Stimulated activated memory B cell treated with anti-CD40 and anti-IgM and Interleukin-4, amounts not matched to agents 10 μg/mL and 1 μg/mL and 100 μg/mL, for 72 hours (primary cell): ENCODE measurements around the gene LGR4.

ENCODE experiments used
- ATAC-seq: fragments of 150-1000 bp; cut with Tn5 transposase; 2 replicates; pipeline ENCODE4 v1.10.0; 2021
- H3K27ac Mint-ChIP-seq: one replicate; pipeline ENCODE4 v1.8.0; 2022; ENCODE audit warnings: mild to moderate bottlenecking, mixed read lengths
- H3K27me3 Mint-ChIP-seq: one replicate; pipeline ENCODE4 v1.8.0; 2022; ENCODE audit warnings: mixed read lengths
- H3K36me3 Mint-ChIP-seq: one replicate; pipeline ENCODE4 v1.8.0; 2022; ENCODE audit warnings: mixed read lengths
- H3K4me1 Mint-ChIP-seq: one replicate; pipeline ENCODE4 v1.8.0; 2022; ENCODE audit warnings: mixed read lengths
- H3K4me3 Mint-ChIP-seq: one replicate; pipeline ENCODE4 v1.8.0; 2022; ENCODE audit warnings: mild to moderate bottlenecking, moderate library complexity, mixed read lengths
- H3K9me3 Mint-ChIP-seq: one replicate; pipeline ENCODE4 v1.8.0; 2022; ENCODE audit warnings: mixed read lengths

LGR4 gene

DNA sequence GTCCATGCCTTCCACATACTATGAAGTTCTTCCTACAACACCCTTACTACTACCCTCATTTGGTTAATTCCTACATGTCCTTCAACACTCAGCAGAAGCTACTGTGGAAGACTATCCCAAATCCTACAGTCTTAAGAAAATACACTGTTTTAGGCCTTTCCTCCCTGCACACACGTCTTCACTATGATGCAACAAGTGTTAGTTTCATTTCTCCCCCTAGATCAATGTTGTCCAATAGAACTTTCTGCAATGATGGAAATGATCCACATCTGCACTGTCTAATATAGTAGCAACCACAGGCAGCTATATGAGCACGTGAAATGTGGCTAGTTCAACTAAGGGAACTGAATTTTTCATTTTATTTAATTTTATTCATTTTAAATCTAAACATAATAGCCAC is 62.8 kb downstream of the LGR4 start:
- H3K36me3 Mint-ChIP-seq: no peaks in the 10 kb centered on the region
- H3K27me3 Mint-ChIP-seq: no peaks in the 10 kb centered on the region
- no peak overlapping the region for H3K27ac Mint-ChIP-seq
- ATAC-seq: no peak
- H3K9me3 Mint-ChIP-seq: no peaks in the 10 kb centered on the region
- no peak overlapping the region for H3K4me3 Mint-ChIP-seq
- H3K4me1 Mint-ChIP-seq: no peaks in the 10 kb centered on the region

DNA sequence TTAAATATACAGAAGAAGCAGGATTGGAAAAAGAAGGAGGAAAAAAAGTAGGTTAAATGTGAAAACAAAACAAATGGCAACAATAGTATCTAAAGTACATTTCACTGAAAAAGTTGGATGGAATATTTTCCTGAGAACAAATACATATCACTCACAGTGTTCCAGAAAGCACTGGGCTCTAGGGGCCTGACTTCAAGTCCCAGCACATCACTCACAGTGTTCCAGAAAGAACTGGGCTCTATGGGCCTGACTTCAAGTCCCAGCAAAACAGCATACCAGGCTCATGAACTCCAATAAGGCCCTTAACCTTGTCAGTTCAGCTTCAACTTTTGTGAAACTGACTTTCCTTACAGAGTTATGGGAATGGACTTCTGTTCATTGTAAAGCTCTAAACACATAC is 63.5 kb downstream of the LGR4 start:
- Mint-ChIP-seq H3K27ac (no peak overlapping the region), H3K4me3 (no peak overlapping the region)
- no peak for ATAC-seq

GRCh38 chr11:27408246-27408800 is 64.3 kb downstream of the LGR4 start:
- Mint-ChIP-seq H3K27ac (no peak overlapping the region), H3K4me3 (no peak overlapping the region), H3K36me3 (no peaks in the 10 kb centered on the region), H3K9me3 (no peaks in the 10 kb centered on the region), H3K27me3 (no peaks in the 10 kb centered on the region), H3K4me1 (no peaks in the 10 kb centered on the region)
- no peak for ATAC-seq

More for the DNA sequence above, 63.5 kb downstream of the LGR4 start:
- Mint-ChIP-seq H3K4me1 (no peaks in the 10 kb centered on the region), H3K27me3 (no peaks in the 10 kb centered on the region), H3K36me3 (no peaks in the 10 kb centered on the region), H3K9me3 (no peaks in the 10 kb centered on the region)

DNA sequence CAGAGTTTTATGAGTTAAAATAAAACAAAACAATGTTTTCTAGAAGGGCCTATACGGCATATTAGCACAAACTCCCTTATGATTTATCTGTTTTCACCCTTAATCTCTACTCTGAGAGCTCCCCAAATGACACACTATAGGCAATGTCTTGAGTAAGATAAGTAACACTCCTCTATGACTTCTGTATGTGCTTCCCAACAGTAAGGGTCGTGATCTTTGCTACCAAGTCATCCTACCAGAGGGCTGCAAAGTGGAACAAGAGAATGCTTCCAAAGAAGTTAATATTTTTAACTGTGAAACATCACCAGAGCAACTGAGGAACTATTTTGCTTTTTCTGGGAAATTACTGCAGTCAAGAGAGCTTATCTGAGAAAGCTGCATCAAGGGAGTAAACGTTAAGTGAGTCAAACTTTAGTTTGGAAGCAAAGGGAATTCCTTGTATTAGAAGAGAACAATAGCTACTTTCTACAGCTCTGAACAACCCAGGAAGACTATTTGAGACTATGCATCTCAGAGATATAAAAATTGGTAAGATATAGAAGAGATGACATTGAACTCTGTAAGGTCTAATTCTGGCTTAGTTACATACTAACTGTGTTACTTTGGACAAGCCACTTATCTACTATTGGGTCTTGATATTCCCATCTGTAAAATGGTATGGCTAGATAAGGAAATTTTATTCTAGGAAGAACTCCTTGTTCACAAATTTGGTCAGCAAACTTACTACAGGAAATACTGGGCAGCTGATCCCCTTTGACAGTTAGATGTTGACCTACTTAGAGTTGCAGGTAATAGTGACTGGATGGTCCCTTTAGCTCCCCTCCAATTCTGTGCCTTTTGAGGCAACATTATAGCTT is 65.9 kb downstream of the LGR4 start:
- no peaks in the 10 kb centered on the region for H3K9me3 Mint-ChIP-seq
- no peak for ATAC-seq
- H3K4me3 Mint-ChIP-seq: no peak overlapping the region
- H3K36me3 Mint-ChIP-seq: no peaks in the 10 kb centered on the region
- no peaks in the 10 kb centered on the region for H3K27me3 Mint-ChIP-seq
- H3K4me1 Mint-ChIP-seq: no peaks in the 10 kb centered on the region
- no peak overlapping the region for H3K27ac Mint-ChIP-seq

- Mint-ChIP-seq H3K4me1 (no peaks in the 10 kb centered on the region), H3K27me3 (no peaks in the 10 kb centered on the region), H3K9me3 (no peaks in the 10 kb centered on the region), H3K36me3 (no peaks in the 10 kb centered on the region), H3K4me3 (no peak overlapping the region), H3K27ac (no peak overlapping the region)
- no peak for ATAC-seq
These were observed 67.5 kb downstream of the LGR4 start for GRCh38 chr11:27405134-27405533.

DNA sequence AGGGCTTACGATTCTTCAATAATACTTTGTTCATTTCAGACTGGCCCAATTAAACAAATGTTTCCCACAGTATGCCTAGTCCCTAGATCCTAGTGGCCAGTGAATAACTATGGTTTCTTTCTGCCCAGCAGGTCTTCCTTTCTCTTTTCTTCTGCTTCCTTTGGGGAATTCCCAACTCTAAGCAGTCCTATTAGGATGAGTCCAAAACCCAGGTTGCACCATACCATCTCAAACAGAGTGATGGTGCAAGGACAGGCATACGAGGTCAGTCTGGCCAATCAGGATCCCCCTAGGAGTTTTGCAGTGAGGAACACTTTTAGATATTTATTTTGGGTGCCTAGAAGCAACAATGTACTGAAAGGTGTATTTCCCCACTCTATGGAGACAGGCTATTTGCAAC is 68.2 kb downstream of the LGR4 start:
- no peak overlapping the region for H3K4me3 Mint-ChIP-seq
- H3K27me3 Mint-ChIP-seq: no peaks in the 10 kb centered on the region
- H3K9me3 Mint-ChIP-seq: no peaks in the 10 kb centered on the region
- no peaks in the 10 kb centered on the region for H3K36me3 Mint-ChIP-seq
- H3K27ac Mint-ChIP-seq: no peak overlapping the region
- no peaks in the 10 kb centered on the region for H3K4me1 Mint-ChIP-seq
- ATAC-seq: no peak

- ATAC-seq: no peak
- Mint-ChIP-seq H3K9me3 (no peaks in the 10 kb centered on the region), H3K27ac (no peak overlapping the region), H3K4me1 (no peaks in the 10 kb centered on the region), H3K36me3 (no peaks in the 10 kb centered on the region), H3K27me3 (no peaks in the 10 kb centered on the region), H3K4me3 (no peak overlapping the region)
These were observed 69.4 kb downstream of the LGR4 start for GRCh38 chr11:27403195-27403594.

GRCh38 chr11:27402450-27402849 is 70.1 kb downstream of the LGR4 start:
- Mint-ChIP-seq H3K27me3 (no peaks in the 10 kb centered on the region), H3K27ac (no peak overlapping the region), H3K4me1 (no peaks in the 10 kb centered on the region), H3K36me3 (no peaks in the 10 kb centered on the region), H3K4me3 (no peak overlapping the region), H3K9me3 (no peaks in the 10 kb centered on the region)
- no peak for ATAC-seq

GRCh38 chr11:27401833-27402316 is 70.7 kb downstream of the LGR4 start:
- ATAC-seq: no peak
- Mint-ChIP-seq H3K9me3 (no peaks in the 10 kb centered on the region), H3K4me1 (no peaks in the 10 kb centered on the region), H3K27ac (no peak overlapping the region), H3K4me3 (no peak overlapping the region), H3K36me3 (no peaks in the 10 kb centered on the region), H3K27me3 (no peaks in the 10 kb centered on the region)

DNA sequence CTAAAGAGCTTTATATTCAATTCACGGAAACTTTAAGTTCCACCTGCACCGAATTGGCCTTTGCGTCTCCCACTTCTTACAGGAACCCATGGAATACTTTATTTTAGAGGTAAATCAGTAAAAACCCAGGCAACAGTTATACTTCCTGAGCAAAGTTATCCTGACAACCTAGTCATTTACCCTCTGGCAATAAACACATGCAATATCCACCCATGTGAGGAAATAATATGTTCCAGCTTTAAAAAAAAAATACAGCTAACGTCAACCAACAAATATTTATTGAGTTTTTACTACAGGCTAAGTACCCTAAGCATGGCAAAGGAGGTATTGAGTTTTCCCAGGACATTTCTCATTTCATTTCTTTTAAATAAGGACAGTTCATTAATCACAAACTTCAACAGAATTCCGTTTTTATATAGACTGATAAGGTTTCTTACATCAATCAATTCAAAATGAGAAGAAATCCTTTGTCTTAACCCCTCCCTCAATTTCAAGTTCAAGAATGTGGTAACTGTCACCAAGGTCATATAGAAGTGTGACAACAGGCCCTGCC is 71.2 kb downstream of the LGR4 start:
- H3K4me3 Mint-ChIP-seq: no peak overlapping the region
- H3K4me1 Mint-ChIP-seq: no peaks in the 10 kb centered on the region
- H3K9me3 Mint-ChIP-seq: no peaks in the 10 kb centered on the region
- H3K27me3 Mint-ChIP-seq: no peaks in the 10 kb centered on the region
- ATAC-seq: no peak
- H3K36me3 Mint-ChIP-seq: no peaks in the 10 kb centered on the region
- H3K27ac Mint-ChIP-seq: no peak overlapping the region

- Mint-ChIP-seq H3K36me3 (no peaks in the 10 kb centered on the region), H3K4me3 (no peak overlapping the region), H3K9me3 (no peaks in the 10 kb centered on the region), H3K27ac (no peak overlapping the region), H3K27me3 (no peaks in the 10 kb centered on the region), H3K4me1 (no peaks in the 10 kb centered on the region)
- ATAC-seq: no peak
These were observed 74.2 kb downstream of the LGR4 start for GRCh38 chr11:27398400-27398770.

- no peaks in the 10 kb centered on the region for H3K36me3 Mint-ChIP-seq
- no peak for ATAC-seq
These were observed 74.8 kb downstream of the LGR4 start for GRCh38 chr11:27397624-27398399.

GRCh38 chr11:27396259-27396839 is 76.2 kb downstream of the LGR4 start:
- Mint-ChIP-seq H3K36me3 (no peaks in the 10 kb centered on the region), H3K27ac (no peak overlapping the region), H3K4me3 (no peak overlapping the region), H3K4me1 (no peaks in the 10 kb centered on the region), H3K9me3 (no peaks in the 10 kb centered on the region), H3K27me3 (no peaks in the 10 kb centered on the region)
- ATAC-seq: no peak

More at GRCh38 chr11:27397624-27398399, 74.8 kb downstream of the LGR4 start:
- Mint-ChIP-seq H3K27me3 (no peaks in the 10 kb centered on the region), H3K9me3 (no peaks in the 10 kb centered on the region), H3K4me3 (no peak overlapping the region), H3K4me1 (no peaks in the 10 kb centered on the region), H3K27ac (no peak overlapping the region)

- no peak overlapping the region for H3K27ac Mint-ChIP-seq
- ATAC-seq: no peak
- H3K9me3 Mint-ChIP-seq: no peaks in the 10 kb centered on the region
- H3K4me3 Mint-ChIP-seq: no peak overlapping the region
- no peaks in the 10 kb centered on the region for H3K27me3 Mint-ChIP-seq
- no peaks in the 10 kb centered on the region for H3K36me3 Mint-ChIP-seq
- H3K4me1 Mint-ChIP-seq: no peaks in the 10 kb centered on the region
These were observed 76.9 kb downstream of the LGR4 start for GRCh38 chr11:27395556-27396258.
